Superior temporal gyrus (tissue), 1 donor: ENCODE data around the gene BPIFB3.
"Not testable (repeated sequence)": the region's sequence is repeated elsewhere in the genome, so short reads cannot be mapped to it uniquely, and the experiment has no call there.

Source experiments
- DNase-seq: peaks from one replicate; pipeline ENCODE4 v3.0.0-alpha.2; 2016; ENCODE audit errors: extremely low spot score

BPIFB3 gene

DNA sequence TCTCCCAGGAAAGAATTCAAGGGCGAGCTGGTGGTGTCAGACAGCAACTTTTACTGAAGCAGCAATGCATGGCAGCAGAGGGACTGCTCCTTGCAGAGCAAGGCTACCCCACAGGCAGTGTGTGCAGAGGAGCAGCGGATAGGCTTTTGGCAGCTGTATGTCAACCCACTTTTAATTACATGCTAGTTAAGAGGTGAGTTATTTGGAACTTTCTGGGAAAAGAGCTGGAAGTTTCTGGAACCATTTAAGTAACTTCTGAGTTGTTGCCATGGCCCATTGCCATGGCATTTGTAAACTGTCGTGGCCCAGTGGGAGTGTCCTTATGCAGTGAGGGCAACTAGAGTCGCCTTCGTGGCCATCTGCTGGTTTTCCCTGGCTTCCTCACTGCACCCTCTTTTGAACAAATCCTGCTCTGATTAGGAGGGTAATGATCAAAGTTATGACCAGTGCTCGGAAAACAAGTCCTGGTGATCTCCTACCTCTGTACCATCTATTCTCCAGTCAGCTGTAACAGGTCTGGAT, 59.7 kb downstream of the BPIFB3 start:
- no peak for DNase-seq

DNA sequence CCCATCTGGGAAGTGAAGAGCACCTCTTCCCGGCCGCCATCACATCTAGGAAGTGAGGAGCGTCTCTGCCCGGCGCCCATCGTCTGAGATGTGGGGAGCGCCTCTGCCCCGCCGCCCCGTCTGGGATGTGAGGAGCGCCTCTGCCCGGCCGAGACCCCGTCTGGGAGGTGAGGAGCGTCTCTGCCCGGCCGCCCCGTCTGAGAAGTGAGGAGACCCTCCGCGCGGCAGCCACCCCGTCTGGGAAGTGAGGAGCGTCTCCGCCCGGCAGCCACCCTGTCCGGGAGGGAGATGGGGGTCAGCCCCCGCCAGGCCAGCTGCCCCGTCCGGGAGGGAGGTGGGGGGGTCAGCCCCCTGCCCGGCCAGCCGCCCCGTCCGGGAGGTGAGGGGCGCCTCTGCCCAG, 61.8 kb downstream of the BPIFB3 start:
- not testable (repeated sequence) for DNase-seq

DNA sequence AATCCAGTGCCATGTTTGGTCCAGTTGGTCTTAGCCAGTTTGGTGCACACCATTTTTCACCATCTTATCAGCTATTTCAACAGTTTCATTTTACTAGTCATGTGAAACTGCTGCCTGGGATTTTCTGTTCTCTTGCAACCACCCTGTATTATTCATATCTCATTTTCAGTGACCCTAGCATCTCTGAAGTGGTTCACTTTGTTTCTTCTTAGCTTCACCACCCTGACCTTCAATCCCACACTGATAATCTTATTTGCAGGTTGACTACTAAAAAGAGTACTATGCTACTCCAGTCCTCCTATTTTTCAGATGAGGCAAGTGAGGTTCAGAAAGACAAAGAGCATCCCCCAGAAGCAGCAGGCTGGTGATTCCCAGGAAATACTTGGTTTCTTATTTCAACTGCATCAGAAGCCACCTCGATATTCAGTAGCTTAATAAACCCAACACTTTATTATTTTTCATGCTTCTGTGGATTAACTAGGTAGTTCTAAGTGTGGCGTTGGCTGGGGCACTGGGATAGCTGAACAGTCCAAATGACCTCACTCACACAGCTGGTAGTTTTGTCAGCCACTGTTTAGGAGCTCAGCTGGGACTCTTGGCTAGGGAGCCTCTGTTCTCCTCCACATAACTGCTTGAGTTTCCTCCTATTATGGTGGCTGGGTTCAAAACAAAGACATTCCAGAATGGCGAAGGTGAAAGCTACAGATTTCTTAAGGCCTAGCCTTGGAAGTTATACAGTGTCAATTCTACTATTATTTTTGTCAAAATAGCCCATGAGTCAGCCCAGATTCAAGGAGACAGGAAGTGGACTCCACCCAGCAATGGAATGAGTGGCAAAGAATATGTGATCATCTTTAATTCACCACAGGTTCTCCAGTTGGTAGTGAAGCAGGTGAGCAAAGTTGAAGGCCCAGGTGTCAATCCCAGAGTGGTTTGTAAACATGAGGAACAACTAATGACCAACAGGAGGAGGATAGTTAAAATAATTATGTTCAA, 66.3 kb downstream of the BPIFB3 start:
- no peak for DNase-seq

DNA sequence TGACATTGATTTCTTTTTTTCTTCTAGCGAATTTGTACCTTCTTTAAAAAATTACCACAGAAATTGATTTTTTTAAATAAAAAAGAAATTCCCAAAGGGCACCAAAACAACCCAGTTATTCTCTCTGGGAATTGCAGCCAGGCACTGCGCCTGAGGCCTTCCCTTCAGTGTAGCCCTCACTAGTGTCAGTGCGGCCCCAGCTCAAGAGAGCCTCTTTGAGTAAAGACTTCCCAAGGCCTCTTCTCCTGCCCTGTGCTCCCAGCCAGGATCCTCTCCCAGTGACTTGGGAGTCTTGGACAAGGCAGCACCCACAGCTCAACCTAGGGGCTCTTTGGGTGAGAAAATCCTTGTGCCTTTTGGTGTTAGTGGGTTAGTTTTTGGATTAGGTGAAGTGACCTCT, 67.2 kb downstream of the BPIFB3 start:
- DNase-seq: no peak

DNA sequence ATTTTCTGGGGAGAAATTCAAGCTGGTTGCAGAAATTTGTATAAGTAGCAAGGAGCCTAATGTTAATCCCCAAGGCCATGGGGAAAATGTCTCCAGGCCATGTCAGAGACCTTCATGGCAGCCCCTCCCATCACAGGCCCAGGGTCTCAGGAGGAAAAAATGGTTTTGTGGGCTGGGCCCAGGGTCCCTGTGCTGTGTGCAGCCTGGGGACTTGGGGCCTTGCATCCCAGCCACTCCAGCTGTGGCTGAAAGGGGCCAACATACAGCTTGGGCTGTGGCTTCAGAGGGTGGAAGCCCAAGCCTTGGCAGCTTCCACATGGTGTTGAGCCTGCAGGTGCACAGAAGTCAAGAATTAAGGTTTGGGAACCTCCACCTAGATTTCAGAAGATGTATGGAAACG, 68.6 kb downstream of the BPIFB3 start:
- not testable (repeated sequence) for DNase-seq
